ENCODE data around the gene GPR39.
"Not testable (repeated sequence)": the region's sequence is repeated elsewhere in the genome, so short reads cannot be mapped to it uniquely, and the experiment has no call there.

DNA sequence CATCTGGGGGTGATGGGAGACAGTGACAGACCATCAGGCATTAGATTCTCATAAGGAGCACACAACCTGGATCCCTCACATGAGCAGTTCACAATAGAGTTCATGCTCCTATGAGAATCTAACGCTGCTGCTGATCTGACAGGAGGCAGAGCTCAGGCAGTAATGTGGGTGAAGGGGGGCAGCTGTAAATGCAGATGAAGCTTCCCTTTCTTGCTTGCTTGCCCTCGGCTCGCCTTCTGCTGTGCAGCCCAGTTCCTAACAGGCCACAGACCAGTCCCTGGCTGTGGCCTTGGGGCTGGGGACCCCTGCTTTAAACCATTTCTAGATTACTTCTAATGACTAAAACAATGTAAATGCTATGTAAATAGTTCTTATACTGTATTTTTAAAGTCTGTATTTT lies 19.6 kb upstream of the GPR39 start:
- TF ChIP-seq, protein P1, sequence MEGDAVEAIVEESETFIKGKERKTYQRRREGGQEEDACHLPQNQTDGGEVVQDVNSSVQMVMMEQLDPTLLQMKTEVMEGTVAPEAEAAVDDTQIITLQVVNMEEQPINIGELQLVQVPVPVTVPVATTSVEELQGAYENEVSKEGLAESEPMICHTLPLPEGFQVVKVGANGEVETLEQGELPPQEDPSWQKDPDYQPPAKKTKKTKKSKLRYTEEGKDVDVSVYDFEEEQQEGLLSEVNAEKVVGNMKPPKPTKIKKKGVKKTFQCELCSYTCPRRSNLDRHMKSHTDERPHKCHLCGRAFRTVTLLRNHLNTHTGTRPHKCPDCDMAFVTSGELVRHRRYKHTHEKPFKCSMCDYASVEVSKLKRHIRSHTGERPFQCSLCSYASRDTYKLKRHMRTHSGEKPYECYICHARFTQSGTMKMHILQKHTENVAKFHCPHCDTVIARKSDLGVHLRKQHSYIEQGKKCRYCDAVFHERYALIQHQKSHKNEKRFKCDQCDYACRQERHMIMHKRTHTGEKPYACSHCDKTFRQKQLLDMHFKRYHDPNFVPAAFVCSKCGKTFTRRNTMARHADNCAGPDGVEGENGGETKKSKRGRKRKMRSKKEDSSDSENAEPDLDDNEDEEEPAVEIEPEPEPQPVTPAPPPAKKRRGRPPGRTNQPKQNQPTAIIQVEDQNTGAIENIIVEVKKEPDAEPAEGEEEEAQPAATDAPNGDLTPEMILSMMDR (conservative IDR thresholded peaks at IDR 0.05; ENCODE audit: low read depth, low read length) = not testable (repeated sequence)
- not testable (repeated sequence) for TF ChIP-seq EZH2phosphoT487 (IDR thresholded peaks at IDR 0.05; ENCODE audit: borderline replicate concordance, low read length)

Measured in PC-3 (cell line).